Panc1 (cell line): Measurements from ENCODE around the gene C4BPB.

ENCODE experiments used
- CTCF ChIP-seq: fragments of 450-650 bp; IDR thresholded peaks from 2 replicates; pipeline ENCODE4 v1.5.1; 2017; ENCODE audit warnings: mild to moderate bottlenecking
- POLR2AphosphoS5 ChIP-seq: IDR thresholded peaks from 2 replicates; pipeline ENCODE4 v1.6.1; 2012; ENCODE audit warnings: mild to moderate bottlenecking, low read depth, low read length, moderate library complexity
- REST ChIP-seq, 2 experiments: IDR thresholded peaks; 2 replicates each; pipeline ENCODE4 v1.6.1; 2011 to 2012; ENCODE audit warnings: low read depth in 2 of 2, control low read depth in 1 of 2, low read length in 1 of 2, mild to moderate bottlenecking in 1 of 2, moderate library complexity in 1 of 2; ENCODE audit not compliant: insufficient read depth in 1 of 2
- SIN3A ChIP-seq: IDR thresholded peaks from 2 replicates; pipeline ENCODE4 v1.6.1; 2012; ENCODE audit warnings: low read depth, mild to moderate bottlenecking, low read length, moderate library complexity, borderline replicate concordance; ENCODE audit not compliant: insufficient read depth
- TCF7L2 ChIP-seq: IDR thresholded peaks from 2 replicates; pipeline ENCODE4 v1.6.1; 2011; ENCODE audit warnings: mild to moderate bottlenecking, low read depth, low read length, inconsistent platforms

GRCh38 chr1:207134581-207134980 lies 45.9 kb downstream of the C4BPB start:
- TF ChIP-seq REST (IDR thresholded peaks at IDR 0.05; ENCODE audit: insufficient read depth in 1 of 2, low read depth in 2 of 2, low read length in 1 of 2) (no peak), CTCF (no peak), SIN3A (no peak), TCF7L2 (no peak), POLR2AphosphoS5 (no peak)
